ENCODE results near the gene NR1D1.

NR1D1 gene

DNA sequence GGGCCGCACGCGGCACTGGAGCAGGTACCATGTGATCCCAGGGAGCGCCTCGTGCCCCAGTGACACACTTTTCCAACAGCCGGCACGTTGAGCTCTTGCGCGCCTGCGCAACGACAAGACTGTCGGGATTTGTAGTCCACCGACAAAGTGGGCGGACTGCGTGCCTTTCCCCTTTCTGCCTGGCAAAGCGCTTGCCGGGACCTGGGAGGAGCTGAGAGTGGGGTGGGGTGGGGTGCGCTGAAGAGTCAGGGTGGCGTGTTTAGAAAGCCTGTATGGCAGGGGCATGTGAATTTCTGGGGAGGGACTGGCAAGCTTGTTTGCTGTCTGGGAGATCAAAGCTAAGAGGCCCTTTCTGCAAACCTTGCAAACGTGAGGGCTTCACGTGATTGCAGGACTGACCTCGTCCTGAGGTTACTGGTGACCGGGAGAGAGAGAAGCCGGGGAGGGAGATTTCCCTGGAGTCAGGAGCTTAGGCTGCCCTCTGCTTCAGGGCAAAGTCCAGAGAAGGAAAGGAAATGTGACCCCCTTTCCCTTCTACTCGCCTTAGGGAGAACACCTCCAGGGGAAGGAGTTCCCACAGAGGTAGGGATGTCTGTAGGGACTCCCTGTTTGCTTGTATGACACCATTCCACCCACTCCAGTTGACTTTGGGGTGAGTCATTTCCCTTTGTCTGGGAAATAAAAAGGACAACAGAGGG is 429 bp upstream of the NR1D1 start (continued):
- TF ChIP-seq, protein P1, sequence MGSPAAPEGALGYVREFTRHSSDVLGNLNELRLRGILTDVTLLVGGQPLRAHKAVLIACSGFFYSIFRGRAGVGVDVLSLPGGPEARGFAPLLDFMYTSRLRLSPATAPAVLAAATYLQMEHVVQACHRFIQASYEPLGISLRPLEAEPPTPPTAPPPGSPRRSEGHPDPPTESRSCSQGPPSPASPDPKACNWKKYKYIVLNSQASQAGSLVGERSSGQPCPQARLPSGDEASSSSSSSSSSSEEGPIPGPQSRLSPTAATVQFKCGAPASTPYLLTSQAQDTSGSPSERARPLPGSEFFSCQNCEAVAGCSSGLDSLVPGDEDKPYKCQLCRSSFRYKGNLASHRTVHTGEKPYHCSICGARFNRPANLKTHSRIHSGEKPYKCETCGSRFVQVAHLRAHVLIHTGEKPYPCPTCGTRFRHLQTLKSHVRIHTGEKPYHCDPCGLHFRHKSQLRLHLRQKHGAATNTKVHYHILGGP (tag by site-specific recombination; IDR thresholded peaks at IDR 0.05), result no peak
- TF ChIP-seq KLF9 (tag by site-specific recombination; IDR thresholded peaks at IDR 0.05; ENCODE audit: low read depth) (peak; percentile 83), ZFP3 (tag by site-specific recombination; IDR thresholded peaks at IDR 0.05; ENCODE audit: low read depth) (no peak), FEZF1 (tag by site-specific recombination; IDR thresholded peaks at IDR 0.05) (peak; percentile 46), ZNF610 (tag by site-specific recombination; IDR thresholded peaks at IDR 0.05; ENCODE audit: borderline replicate concordance) (no peak; the same call in 1 of the 2 replicates), HOXD13 (CRISPR knock-in tag; IDR thresholded peaks at IDR 0.05; ENCODE audit: borderline replicate concordance) (no peak), HIC1 (tag by site-specific recombination; IDR thresholded peaks at IDR 0.05) (no peak), ZNF624 (tag by site-specific recombination; IDR thresholded peaks at IDR 0.05) (no peak), ZNF366 (tag by site-specific recombination; conservative IDR thresholded peaks at IDR 0.05) (peak; percentile 83), ZNF274 (IDR thresholded peaks at IDR 0.05; ENCODE audit: low read length) (no peak), ZNF274 (tag by site-specific recombination; IDR thresholded peaks at IDR 0.05; ENCODE audit: borderline replicate concordance) (no peak), ZNF37A (tag by site-specific recombination; IDR thresholded peaks at IDR 0.05) (no peak), ZNF555 (tag by site-specific recombination; conservative IDR thresholded peaks at IDR 0.05) (no peak), ZNF2 (tag by site-specific recombination; IDR thresholded peaks at IDR 0.05) (no peak), ZNF416 (tag by site-specific recombination; IDR thresholded peaks at IDR 0.05) (no peak), ZNF292 (tag by site-specific recombination; IDR thresholded peaks at IDR 0.05; ENCODE audit: borderline replicate concordance, low read depth) (no peak), ZNF830 (tag by site-specific recombination; IDR thresholded peaks at IDR 0.05; ENCODE audit: low read depth) (no peak), ZNF221 (tag by site-specific recombination; IDR thresholded peaks at IDR 0.05; ENCODE audit: borderline replicate concordance) (no peak), ZNF488 (tag by site-specific recombination; IDR thresholded peaks at IDR 0.05) (no peak), ZNF335 (tag by site-specific recombination; conservative IDR thresholded peaks at IDR 0.05) (peak; percentile 97), SP2 (tag by site-specific recombination; IDR thresholded peaks at IDR 0.05) (peak; percentile 58), OSR2 (tag by site-specific recombination; IDR thresholded peaks at IDR 0.05) (no peak), ZNF514 (tag by site-specific recombination; IDR thresholded peaks at IDR 0.05) (no peak), ZNF664 (tag by site-specific recombination; IDR thresholded peaks at IDR 0.05) (no peak), TCF7L2 (IDR thresholded peaks at IDR 0.05; ENCODE audit: borderline replicate concordance, low read depth, low read length) (no peak; the same call in none of the 2 replicates), ZNF777 (tag by site-specific recombination; IDR thresholded peaks at IDR 0.05; ENCODE audit: borderline replicate concordance) (no peak), ZNF394 (tag by site-specific recombination; IDR thresholded peaks at IDR 0.05; ENCODE audit: borderline replicate concordance) (peak; percentile 66), MZF1 (tag by site-specific recombination; IDR thresholded peaks at IDR 0.05; ENCODE audit: borderline replicate concordance) (no peak), HOXA7 (CRISPR knock-in tag; IDR thresholded peaks at IDR 0.05; ENCODE audit: borderline replicate concordance) (no peak), ZNF391 (tag by site-specific recombination; IDR thresholded peaks at IDR 0.05; ENCODE audit: borderline replicate concordance, low read depth) (no peak)
- TF ChIP-seq, protein P2, sequence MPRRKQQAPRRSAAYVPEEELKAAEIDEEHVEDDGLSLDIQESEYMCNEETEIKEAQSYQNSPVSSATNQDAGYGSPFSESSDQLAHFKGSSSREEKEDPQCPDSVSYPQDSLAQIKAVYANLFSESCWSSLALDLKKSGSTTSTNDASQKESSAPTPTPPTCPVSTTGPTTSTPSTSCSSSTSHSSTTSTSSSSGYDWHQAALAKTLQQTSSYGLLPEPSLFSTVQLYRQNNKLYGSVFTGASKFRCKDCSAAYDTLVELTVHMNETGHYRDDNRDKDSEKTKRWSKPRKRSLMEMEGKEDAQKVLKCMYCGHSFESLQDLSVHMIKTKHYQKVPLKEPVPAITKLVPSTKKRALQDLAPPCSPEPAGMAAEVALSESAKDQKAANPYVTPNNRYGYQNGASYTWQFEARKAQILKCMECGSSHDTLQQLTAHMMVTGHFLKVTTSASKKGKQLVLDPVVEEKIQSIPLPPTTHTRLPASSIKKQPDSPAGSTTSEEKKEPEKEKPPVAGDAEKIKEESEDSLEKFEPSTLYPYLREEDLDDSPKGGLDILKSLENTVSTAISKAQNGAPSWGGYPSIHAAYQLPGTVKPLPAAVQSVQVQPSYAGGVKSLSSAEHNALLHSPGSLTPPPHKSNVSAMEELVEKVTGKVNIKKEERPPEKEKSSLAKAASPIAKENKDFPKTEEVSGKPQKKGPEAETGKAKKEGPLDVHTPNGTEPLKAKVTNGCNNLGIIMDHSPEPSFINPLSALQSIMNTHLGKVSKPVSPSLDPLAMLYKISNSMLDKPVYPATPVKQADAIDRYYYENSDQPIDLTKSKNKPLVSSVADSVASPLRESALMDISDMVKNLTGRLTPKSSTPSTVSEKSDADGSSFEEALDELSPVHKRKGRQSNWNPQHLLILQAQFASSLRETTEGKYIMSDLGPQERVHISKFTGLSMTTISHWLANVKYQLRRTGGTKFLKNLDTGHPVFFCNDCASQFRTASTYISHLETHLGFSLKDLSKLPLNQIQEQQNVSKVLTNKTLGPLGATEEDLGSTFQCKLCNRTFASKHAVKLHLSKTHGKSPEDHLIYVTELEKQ (tag by site-specific recombination; IDR thresholded peaks at IDR 0.05; ENCODE audit: borderline replicate concordance), result no peak
- TF ChIP-seq, protein P3, sequence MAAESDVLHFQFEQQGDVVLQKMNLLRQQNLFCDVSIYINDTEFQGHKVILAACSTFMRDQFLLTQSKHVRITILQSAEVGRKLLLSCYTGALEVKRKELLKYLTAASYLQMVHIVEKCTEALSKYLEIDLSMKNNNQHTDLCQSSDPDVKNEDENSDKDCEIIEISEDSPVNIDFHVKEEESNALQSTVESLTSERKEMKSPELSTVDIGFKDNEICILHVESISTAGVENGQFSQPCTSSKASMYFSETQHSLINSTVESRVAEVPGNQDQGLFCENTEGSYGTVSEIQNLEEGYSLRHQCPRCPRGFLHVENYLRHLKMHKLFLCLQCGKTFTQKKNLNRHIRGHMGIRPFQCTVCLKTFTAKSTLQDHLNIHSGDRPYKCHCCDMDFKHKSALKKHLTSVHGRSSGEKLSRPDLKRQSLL (tag by site-specific recombination; IDR thresholded peaks at IDR 0.05), result no peak

Data from HEK293 (cell line).